PC-9 (cell line): ENCODE data around the gene ZMAT3.

Experiments
- CTCF ChIP-seq: fragments of 200-600 bp; sonication (generic); conservative IDR thresholded peaks from 2 replicates; pipeline ENCODE4 v1.6.1; 2017; ENCODE audit warnings: mixed run types, antibody characterized with exemption, mild to moderate bottlenecking, moderate library complexity
- EZH2 ChIP-seq: fragments of 200-600 bp; sonication (generic); IDR thresholded peaks from 2 replicates; pipeline ENCODE4 v1.8.0; 2017; ENCODE audit warnings: antibody characterized with exemption, low read depth

- no peak for TF ChIP-seq CTCF
- TF ChIP-seq EZH2: no peak
These were observed 42.5 kb downstream of the ZMAT3 start for GRCh38 chr3:179029096-179029495.
